ENCODE data around the gene ANKS4B. TPM values are rescaled to one million over a fixed set of nuclear protein-coding genes. Genes with fewer than 3 reads are reported as not detected.

Gene ANKS4B
- total and polyA plus RNA-seq, 2 of the 8 experiments (the other 6 are each of a cell fraction or from before 2014, with no cell fraction given) = 0.06 to 0.15 TPM

- Histone ChIP-seq H3K79me1 (ENCODE audit: low read depth, low read length) (no peaks in the 10 kb centered on the region), H3K27me3 (replicated peaks in 1 of 4; ENCODE audit: control insufficient read depth in 3 of 4, extremely low read depth in 1 of 4, insufficient read depth in 3 of 4, low read length in 3 of 4) (no peaks in the 10 kb centered on the region; a peak in 1 of 7 replicates), H3K36me3 (ENCODE audit: control insufficient read depth in 2 of 4, insufficient read depth in 4 of 4, low read length in 3 of 4) (no peaks in the 10 kb centered on the region; a peak in 1 of 8 replicates), H4K8ac (ENCODE audit: extremely low read depth, insufficient read depth, low read length) (no peak overlapping the region), H2BK15ac (ENCODE audit: low read length) (no peak overlapping the region), H3K18ac (ENCODE audit: extremely low read depth, low read length) (no peak overlapping the region), H4K5ac (ENCODE audit: insufficient read length, low read depth, low read length) (no peak overlapping the region), H3K79me2 (ENCODE audit: control insufficient read depth in 1 of 2, insufficient read depth in 2 of 2, low read length in 2 of 2) (no peaks in the 10 kb centered on the region), H3K9me3 (ENCODE audit: insufficient read depth in 2 of 2, low read depth in 1 of 2, low read length in 1 of 2) (peaks cover 0 to 2% of the 10 kb centered on the region in 2 experiments; a peak in 1 of 4 replicates), H2BK5ac (ENCODE audit: low read depth, low read length) (no peak overlapping the region), H3K9ac (replicated peaks in 1 of 4; ENCODE audit: extremely low read depth in 1 of 4, low read depth in 3 of 4, low read length in 3 of 4) (no peak overlapping the region), H2AFZ (ENCODE audit: low read length) (no peak overlapping the region), H2BK12ac (ENCODE audit: low read depth, low read length) (no peak overlapping the region), H2BK120ac (replicated peaks; ENCODE audit: low read depth, low read length) (no peak overlapping the region), H3K23ac (ENCODE audit: insufficient read length) (no peak overlapping the region), H2BK20ac (ENCODE audit: low read length) (no peak overlapping the region), H3K27ac (ENCODE audit: low read depth, low read length) (no peak overlapping the region), H4K20me1 (replicated peaks in 1 of 2; ENCODE audit: control insufficient read depth in 1 of 2, insufficient read depth in 2 of 2, low read length in 2 of 2) (no peaks in the 10 kb centered on the region), H3K4ac (replicated peaks; ENCODE audit: insufficient read length, low read depth, low read length) (no peak overlapping the region), H3K4me3 (ENCODE audit: extremely low read depth in 1 of 4, insufficient read depth in 2 of 4, low read depth in 3 of 4, low read length in 4 of 4) (no peak overlapping the region), H3K23me2 (ENCODE audit: low read depth, low read length) (peaks cover 3% of the 10 kb centered on the region; the same call in 1 of the 2 replicates), H3K4me1 (replicated peaks in 1 of 4; ENCODE audit: control insufficient read depth in 3 of 4, insufficient read depth in 4 of 4, low read length in 3 of 4) (peaks cover 0 to 7% (median 6%) of the 10 kb centered on the region in 4 experiments; a peak in 5 of 7 replicates), H3K4me2 (ENCODE audit: insufficient read depth in 1 of 2, low read depth in 2 of 2, low read length in 2 of 2) (no peak overlapping the region), H2AK5ac (ENCODE audit: low read depth, low read length) (no peak overlapping the region), H4K91ac (replicated peaks; ENCODE audit: insufficient read length, low read length) (no peak overlapping the region), H3K56ac (replicated peaks; ENCODE audit: insufficient read length, low read depth, low read length) (no peak overlapping the region), H3K14ac (ENCODE audit: insufficient read length) (no peak overlapping the region)
- FAIRE-seq (no peak), DNase-seq (ENCODE audit: low read depth in 1 of 2, low spot score in 2 of 2) (no peak)
- CTCF ChIA-PET (ENCODE audit: partially characterized antibody) = interaction anchor here (0.7 to 1.1 kb wide), 3 partner anchors 8 to 16 kb away, joined by 3 to 12 read pairs (median 6); no protein-coding TSS in a partner anchor
- TF ChIP-seq CTCF (IDR thresholded peaks at IDR 0.05; ENCODE audit: control extremely low read depth in 1 of 3, insufficient read depth in 1 of 3, low read depth in 1 of 3, low read length in 3 of 3) (no peak), BACH1 (IDR thresholded peaks at IDR 0.05; ENCODE audit: low read length) (no peak), NANOG (IDR thresholded peaks at IDR 0.05; ENCODE audit: insufficient read depth, low read depth, low read length, poor library complexity, severe bottlenecking) (no peak), ATF3 (IDR thresholded peaks at IDR 0.05; ENCODE audit: insufficient read depth, low read depth, low read length) (no peak), USF2 (IDR thresholded peaks at IDR 0.05; ENCODE audit: low read length) (no peak), SIRT6 (IDR thresholded peaks at IDR 0.05; ENCODE audit: low read length) (no peak), EZH2 (IDR thresholded peaks at IDR 0.05; ENCODE audit: low read depth, low read length, severe bottlenecking) (no peak)
- POLR2A ChIA-PET (ENCODE audit: partially characterized antibody) = no interaction called here
- WGBS, 2 experiments (ENCODE audit: extremely low coverage in 1 of 2, insufficient coverage in 1 of 2, insufficient read length in 1 of 2, insufficient replicate concordance in 2 of 2, low coverage in 1 of 2, low lambda C conversion rate in 2 of 2, missing lambda C conversion rate in 1 of 2) = 69% methylated on average over 1 of the region's 1 CpG; no CpG with 5 or more reads in 1 of the 2 experiments
Measured at GRCh38 chr16:21285314-21285713, 51.8 kb downstream of the ANKS4B start.

Data from H1 (cell line).